SW 1271 (cell line): ENCODE results near the gene ABCC4.

ENCODE experiments used
- DNase-seq, 2 experiments: peaks; one replicate each; lab custom pipeline; 2025; lab: John Stamatoyannopoulos, UW

ABCC4 gene

DNA sequence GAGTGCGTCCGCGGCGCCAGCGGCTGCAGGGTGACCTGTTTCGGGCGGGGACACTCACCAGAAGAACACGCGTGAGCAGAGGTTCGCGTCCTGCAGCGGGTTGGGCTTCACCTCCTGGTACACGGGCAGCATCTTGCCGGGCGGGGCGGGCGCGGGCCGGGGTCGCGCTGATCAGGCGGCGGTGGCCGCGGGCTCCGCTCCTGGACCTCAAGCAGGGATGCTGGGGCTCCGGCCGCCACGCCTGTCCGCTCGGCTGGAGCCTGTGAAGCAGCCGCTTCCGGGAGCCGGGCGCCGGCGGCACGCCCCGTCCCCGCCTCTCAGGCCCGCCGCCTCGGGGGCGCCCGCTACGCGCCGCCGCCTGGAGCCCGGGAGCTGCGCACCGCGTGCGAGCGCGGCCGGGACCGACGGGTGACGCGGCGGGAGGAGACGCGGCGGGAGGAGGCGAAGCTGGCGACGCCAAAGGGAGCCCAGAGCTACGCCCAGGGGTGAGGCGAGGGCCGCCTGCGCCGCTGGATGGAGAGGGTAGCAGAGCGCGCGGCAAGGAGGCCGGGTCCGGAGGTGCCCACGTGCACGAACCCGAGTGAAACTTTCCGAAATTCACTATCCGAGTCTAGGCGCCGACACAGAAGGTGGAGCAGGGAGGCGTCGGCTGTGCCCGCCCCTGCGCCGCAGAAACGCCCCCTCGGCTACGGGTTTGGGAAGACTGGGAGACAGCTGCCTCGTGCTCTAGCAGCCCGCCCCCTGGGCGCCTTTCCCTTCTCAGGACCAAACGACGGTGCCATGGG lies at the start of gene ABCC4:
Gene ABCC4, minus strand, starts transcription at position 269 of the 785 bp plus-strand sequence. Its CDS starts 137 bp downstream, at position 132.
- peak; percentile 55 to 80 for DNase-seq

GRCh38 chr13:95349267-95349666 lies 48.0 kb upstream of the ABCC4 start:
- no peak for DNase-seq

- no peak for DNase-seq
These were observed 42.7 kb upstream of the ABCC4 start for GRCh38 chr13:95343944-95344343.

- DNase-seq = no peak
These were observed 40.2 kb upstream of the ABCC4 start for GRCh38 chr13:95341441-95341840.

GRCh38 chr13:95338905-95339304 lies 37.7 kb upstream of the ABCC4 start:
- DNase-seq = no peak

DNA sequence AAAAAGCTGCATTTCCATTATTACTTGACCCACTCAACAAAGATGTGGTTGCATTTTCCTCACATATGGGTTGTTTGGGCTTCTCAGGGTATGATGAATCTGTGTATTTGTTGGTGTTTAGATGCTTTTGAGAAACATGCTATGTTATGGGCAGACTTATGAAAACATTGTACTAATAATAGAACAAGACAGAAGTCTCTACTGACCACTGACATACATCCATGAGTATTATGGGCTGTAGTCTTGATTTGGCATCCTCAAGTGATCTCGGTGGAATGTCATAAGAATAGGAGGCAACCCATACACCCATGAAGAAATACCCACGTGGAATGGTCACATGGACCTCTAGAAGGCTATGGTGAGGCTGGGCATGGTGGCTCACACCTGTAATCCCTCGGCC lies 36.3 kb upstream of the ABCC4 start:
- DNase-seq = no peak

GRCh38 chr13:95335667-95336066 lies 34.4 kb upstream of the ABCC4 start:
- DNase-seq = no peak

- no peak for DNase-seq
These were observed 27.1 kb upstream of the ABCC4 start for GRCh38 chr13:95328386-95328785.

GRCh38 chr13:95327190-95327589 lies 25.9 kb upstream of the ABCC4 start:
- DNase-seq = no peak

GRCh38 chr13:95326695-95327094 lies 25.4 kb upstream of the ABCC4 start:
- no peak for DNase-seq

GRCh38 chr13:95325485-95325884 lies 24.2 kb upstream of the ABCC4 start:
- DNase-seq = no peak

DNA sequence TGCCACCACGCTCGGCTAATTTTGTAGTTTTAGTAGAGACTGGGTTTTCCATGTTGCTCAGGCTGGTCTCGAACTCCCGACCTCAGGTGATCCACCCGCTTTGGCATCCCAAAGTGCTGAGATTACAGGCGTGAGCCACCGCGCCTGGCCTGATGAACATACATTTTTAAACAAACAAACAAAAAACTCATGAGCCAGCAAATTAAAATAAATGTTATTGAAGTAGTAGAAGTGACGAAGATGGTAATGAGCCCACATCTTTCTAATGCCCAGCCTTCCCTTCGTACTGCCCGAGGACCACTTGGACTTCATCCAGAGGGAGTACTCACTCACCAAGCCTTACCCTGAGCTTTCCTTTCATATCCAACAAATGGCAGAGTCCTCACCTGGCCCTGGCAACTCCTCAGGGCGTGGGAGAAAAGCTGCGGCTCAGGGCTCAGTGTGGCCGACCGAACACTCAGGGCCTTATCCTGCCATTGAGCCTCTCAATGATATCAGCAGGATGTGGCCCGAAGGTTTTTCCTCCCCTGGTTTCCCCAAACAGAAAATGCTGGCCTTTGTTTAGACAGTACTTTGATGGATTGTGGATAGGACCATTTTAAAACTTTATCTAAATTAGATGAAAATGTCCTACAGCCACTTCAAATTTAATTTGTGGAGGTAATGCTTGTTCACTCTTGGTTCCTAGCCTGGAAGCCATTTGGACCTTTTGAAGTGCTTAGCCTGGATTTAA lies 22.8 kb upstream of the ABCC4 start:
- no peak for DNase-seq

DNA sequence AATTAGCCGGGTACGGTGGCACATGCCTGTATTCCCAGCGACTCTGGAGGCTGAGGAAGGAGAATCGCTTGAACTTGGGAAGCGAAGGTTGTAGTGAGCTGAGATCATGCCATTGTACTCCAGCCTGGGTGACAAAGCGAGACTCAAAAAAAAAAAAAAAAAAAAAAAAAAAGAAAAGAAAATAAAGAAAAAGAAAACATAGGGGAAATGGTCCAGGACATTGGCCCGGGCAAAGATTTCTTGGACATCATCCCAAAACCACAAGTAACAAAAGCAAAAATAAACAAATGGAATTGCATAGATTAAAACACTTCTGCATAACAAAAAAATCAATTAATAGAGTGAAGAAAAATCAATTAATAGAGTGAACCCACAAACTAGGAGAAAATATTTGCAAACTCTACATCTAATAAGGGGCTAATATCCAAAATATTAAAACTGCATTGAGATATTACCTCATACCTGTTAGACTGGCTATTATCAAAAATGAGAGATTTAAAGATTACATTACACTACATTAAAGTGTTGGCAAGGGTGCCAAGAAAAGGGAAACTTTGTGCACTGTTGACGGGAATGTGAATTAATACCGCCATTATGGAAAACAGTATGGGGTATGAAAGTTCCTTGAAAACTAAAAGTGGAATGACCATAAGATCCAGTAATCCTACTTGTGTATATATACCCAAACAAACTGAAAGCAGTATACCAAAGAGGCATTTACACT lies 18.5 kb upstream of the ABCC4 start:
- DNase-seq = no peak

- DNase-seq = no peak
These were observed 16.1 kb upstream of the ABCC4 start for GRCh38 chr13:95317039-95317989.

DNA sequence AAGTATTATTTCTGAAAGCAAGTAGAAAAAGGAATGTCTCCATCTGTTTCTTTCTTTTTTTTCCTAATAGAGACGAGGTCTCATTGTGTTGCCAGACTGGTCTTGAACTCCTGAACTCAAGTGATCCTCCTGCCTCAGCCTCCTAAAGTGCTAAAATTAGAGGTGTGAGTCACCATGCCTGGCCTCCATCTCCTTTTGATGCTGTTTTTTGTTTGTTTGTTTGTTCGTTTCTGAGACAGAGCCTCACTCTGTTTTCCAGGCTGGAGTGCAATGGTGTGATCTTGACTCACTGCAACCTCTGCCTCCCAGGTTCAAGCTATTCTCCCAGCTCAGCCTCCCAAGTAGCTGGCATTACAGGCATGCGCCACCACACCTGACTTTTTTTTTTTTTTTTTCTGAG lies 14.5 kb upstream of the ABCC4 start:
- DNase-seq = no peak

- DNase-seq = no peak
These were observed 6.3 kb upstream of the ABCC4 start for GRCh38 chr13:95307507-95307906.

DNA sequence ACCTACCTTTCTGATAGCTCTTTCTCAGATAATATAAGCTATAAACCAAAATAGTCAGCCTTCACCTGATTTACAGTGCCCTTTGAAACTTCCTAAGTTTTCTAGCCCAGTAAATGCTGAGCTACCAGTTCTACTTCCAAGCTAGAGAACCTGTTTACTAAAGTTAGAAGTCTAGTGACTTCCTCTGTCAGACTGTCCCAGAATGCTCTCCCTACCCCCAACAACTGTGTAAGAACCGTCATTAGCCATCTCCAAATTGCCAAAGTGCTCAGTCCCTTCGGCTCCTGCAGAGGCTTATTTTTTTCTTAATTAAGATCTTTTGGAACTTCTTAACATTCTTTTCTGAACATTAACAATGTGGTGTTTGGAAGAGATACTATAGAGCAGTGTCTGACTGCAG lies 3.2 kb upstream of the ABCC4 start:
- DNase-seq = no peak

DNA sequence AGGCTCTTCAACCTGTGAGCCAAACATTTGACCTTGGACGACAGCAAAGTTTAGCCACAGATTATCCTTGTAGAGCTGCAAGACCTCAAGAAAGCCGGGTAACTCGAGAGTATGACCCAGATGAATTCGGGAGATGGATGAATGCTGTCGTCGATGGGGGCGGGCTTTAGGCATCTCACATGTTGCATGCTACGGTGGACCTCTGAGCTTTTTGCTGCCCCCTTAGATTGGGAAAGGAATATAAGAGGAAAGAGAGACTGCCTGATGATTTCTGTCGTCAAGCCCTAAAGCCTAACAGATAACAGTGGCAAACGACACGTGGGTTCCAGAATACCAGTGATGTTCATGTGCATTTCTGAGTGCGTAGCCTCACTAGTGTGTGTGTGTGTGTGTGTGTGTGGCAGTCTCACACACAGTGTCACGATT lies 730 bp upstream of the ABCC4 start:
- no peak for DNase-seq

- DNase-seq = peak; percentile 47 to 69
These were observed 547 bp downstream of the ABCC4 start for GRCh38 chr13:95300625-95301182.

DNA sequence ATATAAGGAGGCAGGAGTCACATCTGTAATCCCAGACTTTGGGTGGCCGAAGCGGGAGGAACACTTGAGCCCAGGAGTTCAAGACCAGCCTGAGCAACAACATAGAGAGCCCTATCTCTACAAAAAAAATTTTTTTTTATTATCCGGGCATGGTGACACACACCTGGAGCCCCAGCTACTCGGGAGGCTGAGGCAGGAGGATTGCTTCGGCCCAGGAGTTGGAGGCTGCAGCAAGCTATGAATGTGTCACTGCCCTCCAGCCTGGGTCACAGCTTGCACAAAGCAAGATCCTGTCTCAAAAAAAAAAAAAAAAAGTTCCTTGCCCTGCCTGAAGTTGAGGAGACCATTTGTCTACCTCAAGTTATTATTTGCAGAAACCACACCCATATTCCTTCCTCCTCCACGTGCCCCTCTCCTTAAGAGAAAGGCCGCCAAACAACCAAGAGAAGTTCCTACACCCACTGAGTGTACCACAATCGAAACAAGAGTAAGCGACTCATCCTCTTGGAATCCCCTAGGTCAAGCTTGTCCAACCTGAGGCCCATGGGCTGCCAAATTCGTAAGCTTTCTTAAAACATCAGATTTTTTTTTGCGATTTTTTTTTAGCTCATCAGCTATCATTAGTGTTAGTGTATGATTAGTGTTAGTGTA lies 2.2 kb downstream of the ABCC4 start:
- DNase-seq = peak in 1 of 2 experiments; percentile 25
